WI38 (cell line): ENCODE measurements around the gene MINK1.
A peak's percentile ranks its signal among the peaks of the same experiment; 100 is the strongest.
"Not testable (repeated sequence)": the region's sequence is repeated elsewhere in the genome, so short reads cannot be mapped to it uniquely, and the experiment has no call there.

ENCODE experiments used
- H3K4me3 ChIP-seq: 2 replicates; pipeline ENCODE4 v1.5.1; 2011; ENCODE audit warnings: low read depth, mild to moderate bottlenecking, control low read depth, low read length
- CTCF ChIP-seq: IDR thresholded peaks from 2 replicates; pipeline ENCODE4 v1.5.1; 2012; ENCODE audit warnings: low read depth, mild to moderate bottlenecking, control low read depth, low read length

Gene MINK1

GRCh38 chr17:4901108-4901647, 68.0 kb downstream of the MINK1 start:
- H3K4me3 ChIP-seq, result no peak overlapping the region
- TF ChIP-seq CTCF, result no peak

- H3K4me3 ChIP-seq, result no peak overlapping the region
- TF ChIP-seq CTCF, result no peak
Observed at GRCh38 chr17:4901648-4902344, 68.7 kb downstream of the MINK1 start.

- no peak overlapping the region for H3K4me3 ChIP-seq
- TF ChIP-seq CTCF, result no peak
Observed at GRCh38 chr17:4902540-4902939, 69.4 kb downstream of the MINK1 start.

GRCh38 chr17:4903051-4903818, 70.1 kb downstream of the MINK1 start, which contains the start of gene CHRNE:
Gene CHRNE, minus strand, starts transcription at chr17:4903098. Its CDS starts 35 bp downstream, at chr17:4903063.
- peak; percentile 53 for TF ChIP-seq CTCF
- H3K4me3 ChIP-seq, result no peak within 1 kb of the TSS

- H3K4me3 ChIP-seq, result not testable (repeated sequence)
Observed at GRCh38 chr17:4906642-4907041, 73.5 kb downstream of the MINK1 start.

- no peak for TF ChIP-seq CTCF
- H3K4me3 ChIP-seq, result no peak overlapping the region
Observed at GRCh38 chr17:4908301-4908700, 75.2 kb downstream of the MINK1 start.

GRCh38 chr17:4908711-4909496, 75.8 kb downstream of the MINK1 start:
- peak; percentile 75 for TF ChIP-seq CTCF

More at GRCh38 chr17:4908711-4909496, 75.8 kb downstream of the MINK1 start:
- H3K4me3 ChIP-seq, result no peak overlapping the region
